HG02970 (cell line): ENCODE measurements around the gene CACNA1C.

Experiments used
- ATAC-seq: cut with Tn5 transposase; IDR thresholded peaks from one replicate; pipeline ENCODE4 v1.9.1; 2021; ENCODE audit warnings: mild to moderate bottlenecking, moderate library complexity, moderate number of reproducible peaks; ENCODE audit not compliant: unreplicated experiment, low FRiP score

The CACNA1C gene

GRCh38 chr12:2642896-2643425 lies 590.2 kb downstream of the CACNA1C start:
- no peak for ATAC-seq

GRCh38 chr12:2643576-2644135 lies 590.9 kb downstream of the CACNA1C start:
- ATAC-seq = no peak

GRCh38 chr12:2644683-2645405 lies 592.1 kb downstream of the CACNA1C start:
- ATAC-seq = no peak

- ATAC-seq = no peak
These were observed 592.7 kb downstream of the CACNA1C start for GRCh38 chr12:2645460-2645859.

- ATAC-seq = no peak
These were observed 593.6 kb downstream of the CACNA1C start for GRCh38 chr12:2646341-2646740.

GRCh38 chr12:2647186-2647585 lies 594.4 kb downstream of the CACNA1C start:
- no peak for ATAC-seq

GRCh38 chr12:2648406-2648805 lies 595.6 kb downstream of the CACNA1C start:
- ATAC-seq = no peak

- ATAC-seq = no peak
These were observed 596.6 kb downstream of the CACNA1C start for GRCh38 chr12:2649201-2650030.

GRCh38 chr12:2650261-2651067 lies 597.7 kb downstream of the CACNA1C start:
- no peak for ATAC-seq

- no peak for ATAC-seq
These were observed 598.5 kb downstream of the CACNA1C start for GRCh38 chr12:2651068-2651965.

GRCh38 chr12:2652011-2652400 lies 599.2 kb downstream of the CACNA1C start:
- no peak for ATAC-seq

GRCh38 chr12:2652401-2653081 lies 599.8 kb downstream of the CACNA1C start:
- no peak for ATAC-seq

- no peak for ATAC-seq
These were observed 600.7 kb downstream of the CACNA1C start for GRCh38 chr12:2653461-2653965.

- no peak for ATAC-seq
These were observed 601.5 kb downstream of the CACNA1C start for GRCh38 chr12:2654311-2654710.

GRCh38 chr12:2654741-2655140 lies 602.0 kb downstream of the CACNA1C start:
- no peak for ATAC-seq

GRCh38 chr12:2662524-2662923 lies 609.7 kb downstream of the CACNA1C start:
- no peak for ATAC-seq

- ATAC-seq = no peak
These were observed 612.2 kb downstream of the CACNA1C start for GRCh38 chr12:2664721-2665577.

GRCh38 chr12:2666411-2666810 lies 613.6 kb downstream of the CACNA1C start:
- no peak for ATAC-seq
